T-helper 1 cell treated with Interleukin-12 subunit alpha and Interleukin-12 subunit beta and Interleukin-4 antibody, amounts not matched to agents 30 ng/mL and 1 ng/mL, for 36 hours (primary cell): ENCODE data around the gene TBX20. TPM values are rescaled to one million over a fixed set of nuclear protein-coding genes. Genes with fewer than 3 reads are reported as not detected.

Experiments used
- intact Hi-C: fragments of 100-400 bp; cut with micrococcal nuclease; formaldehyde crosslinking; loops from one replicate; pipeline ENCODE4 v1.15.1; 2024
- total RNA-seq: library from RNA; stranded (reverse); gene quantifications from 2 replicates; pipeline ENCODE4 v1.2.3, GENCODE V29; 2022

The TBX20 gene, protein sequence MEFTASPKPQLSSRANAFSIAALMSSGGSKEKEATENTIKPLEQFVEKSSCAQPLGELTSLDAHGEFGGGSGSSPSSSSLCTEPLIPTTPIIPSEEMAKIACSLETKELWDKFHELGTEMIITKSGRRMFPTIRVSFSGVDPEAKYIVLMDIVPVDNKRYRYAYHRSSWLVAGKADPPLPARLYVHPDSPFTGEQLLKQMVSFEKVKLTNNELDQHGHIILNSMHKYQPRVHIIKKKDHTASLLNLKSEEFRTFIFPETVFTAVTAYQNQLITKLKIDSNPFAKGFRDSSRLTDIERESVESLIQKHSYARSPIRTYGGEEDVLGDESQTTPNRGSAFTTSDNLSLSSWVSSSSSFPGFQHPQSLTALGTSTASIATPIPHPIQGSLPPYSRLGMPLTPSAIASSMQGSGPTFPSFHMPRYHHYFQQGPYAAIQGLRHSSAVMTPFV
- total RNA-seq: 0.22 and 0.25 TPM in 2 replicates

DNA sequence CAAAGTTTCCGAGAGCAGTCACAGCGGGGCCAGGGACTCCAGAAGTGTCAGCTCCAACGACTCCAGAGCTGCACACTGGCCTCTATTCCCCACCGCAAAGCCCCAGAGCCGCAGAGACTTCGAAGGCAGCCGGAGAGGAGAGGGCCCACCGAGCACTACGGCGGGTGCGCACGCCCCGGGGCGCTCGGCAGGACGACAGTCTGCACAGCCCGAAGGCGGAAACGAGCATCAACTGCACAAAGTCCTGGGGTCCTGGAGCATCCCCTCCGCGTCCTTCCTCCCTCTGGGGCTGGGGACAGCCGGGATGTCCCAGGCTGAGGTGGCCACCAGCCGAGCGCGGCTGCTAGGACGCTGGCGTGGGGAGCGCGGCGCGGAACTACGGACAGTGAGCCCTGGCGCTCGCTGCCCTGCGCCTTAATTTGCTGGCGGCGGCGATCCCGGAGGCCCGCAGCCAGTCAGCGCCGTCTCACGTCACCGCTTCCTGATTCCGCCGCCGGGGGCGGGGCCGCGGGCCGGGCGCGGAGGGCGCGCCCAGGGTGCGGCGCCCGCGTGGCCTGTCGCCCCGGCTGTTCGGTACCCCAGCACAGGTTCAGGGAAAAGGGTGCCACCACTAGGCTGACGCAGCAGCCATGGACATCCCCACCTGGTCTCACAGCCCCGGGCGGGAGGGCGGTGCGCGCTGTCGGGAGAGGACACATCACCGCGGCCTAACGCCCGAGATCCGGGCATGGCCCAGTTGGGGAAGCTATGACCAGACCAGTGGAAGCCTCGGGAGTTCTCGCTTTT lies at the start of gene TBX20:
Gene TBX20 (minus strand): TSS at position 391 of the 786 bp plus-strand sequence. CDS start 480 bp downstream, outside the sequence.
- intact Hi-C loops: loop anchor here (5.0 kb wide), 1 partner anchor 67 kb away; no protein-coding TSS in a partner anchor

GRCh38 chr7:35289376-35289775 lies 35.5 kb upstream of the TBX20 start:
- intact Hi-C loops: no loop called here

GRCh38 chr7:35286986-35287385 lies 33.1 kb upstream of the TBX20 start:
- intact Hi-C loops: no loop called here

DNA sequence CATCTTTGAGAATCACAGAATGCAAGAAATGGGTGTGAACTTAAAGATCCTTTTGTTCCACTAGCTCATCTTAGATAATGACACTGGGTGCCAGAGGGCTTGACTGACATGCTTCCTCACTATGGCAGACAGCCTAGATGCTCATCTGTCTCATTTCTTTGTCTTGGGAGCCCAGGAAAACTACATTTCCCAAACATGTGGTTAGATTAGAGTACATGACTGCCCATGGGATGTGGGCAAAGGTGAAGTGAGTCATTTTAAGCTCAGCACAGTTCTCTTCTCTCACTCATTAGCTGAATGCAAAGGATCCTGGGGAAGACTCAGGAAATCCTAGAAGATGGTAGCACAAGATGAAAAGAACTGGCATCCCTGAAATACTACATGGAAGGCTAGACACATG lies 32.5 kb upstream of the TBX20 start:
- intact Hi-C loops: no loop called here

GRCh38 chr7:35285799-35286198 lies 31.9 kb upstream of the TBX20 start:
- intact Hi-C loops: no loop called here

- intact Hi-C loops: no loop called here
Observed at GRCh38 chr7:35280902-35281301, 27.0 kb upstream of the TBX20 start.

DNA sequence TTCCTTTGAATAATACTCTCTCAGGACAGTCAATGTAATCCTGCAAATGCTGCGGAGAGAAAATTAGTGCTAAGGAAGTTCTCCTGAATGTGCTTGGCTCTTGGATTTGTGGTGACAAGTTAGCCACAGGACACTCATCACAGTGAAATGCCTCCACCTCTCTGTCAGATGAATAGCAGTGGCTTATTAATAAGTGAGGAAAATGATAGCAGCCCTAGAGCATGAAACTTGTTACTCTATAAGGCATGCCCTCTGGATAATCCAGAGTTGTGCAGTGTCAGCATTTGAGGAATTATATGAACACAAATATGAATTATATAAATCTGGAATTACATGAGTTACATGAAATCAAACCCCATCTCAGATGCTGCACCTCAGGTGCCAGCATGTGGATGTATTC lies 23.5 kb upstream of the TBX20 start:
- intact Hi-C loops: no loop called here

DNA sequence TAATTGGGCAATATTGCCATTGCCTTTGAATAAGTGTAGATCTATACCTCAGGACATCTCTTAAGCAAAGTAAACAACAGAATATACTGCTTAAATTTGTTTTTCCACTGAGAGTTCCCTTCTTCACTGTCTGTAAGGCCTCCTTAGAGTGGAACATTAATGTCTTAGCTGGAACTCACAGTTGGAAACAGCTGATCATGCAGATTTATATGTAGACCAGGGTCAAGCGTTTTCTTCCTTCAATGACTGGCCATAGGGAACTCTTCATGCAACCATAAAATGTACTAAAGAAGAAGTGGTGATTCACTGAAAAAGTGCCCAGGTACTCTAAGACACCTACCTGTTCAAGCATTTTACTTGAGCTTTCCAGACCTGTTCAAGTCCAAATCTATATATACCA lies 18.3 kb upstream of the TBX20 start:
- intact Hi-C loops: no loop called here

DNA sequence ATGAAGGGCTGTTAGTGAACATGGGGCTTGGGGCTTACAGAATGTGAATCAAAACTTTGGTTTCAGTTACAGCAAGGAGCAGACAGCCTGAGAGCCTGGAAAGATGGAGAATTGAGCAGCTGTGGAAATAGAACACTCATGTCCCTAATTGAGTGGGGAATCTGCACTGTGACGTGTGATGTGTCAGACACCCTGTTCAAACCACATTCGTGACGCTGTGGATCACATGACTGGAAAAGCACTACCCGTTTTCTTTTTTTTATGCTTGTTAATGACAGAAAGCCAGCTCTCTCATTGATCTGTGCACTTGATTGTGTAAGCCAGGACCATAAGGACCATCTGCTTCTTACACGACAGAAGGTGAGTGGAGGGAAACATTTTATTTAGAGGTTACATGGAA lies 15.1 kb upstream of the TBX20 start:
- intact Hi-C loops: no loop called here

DNA sequence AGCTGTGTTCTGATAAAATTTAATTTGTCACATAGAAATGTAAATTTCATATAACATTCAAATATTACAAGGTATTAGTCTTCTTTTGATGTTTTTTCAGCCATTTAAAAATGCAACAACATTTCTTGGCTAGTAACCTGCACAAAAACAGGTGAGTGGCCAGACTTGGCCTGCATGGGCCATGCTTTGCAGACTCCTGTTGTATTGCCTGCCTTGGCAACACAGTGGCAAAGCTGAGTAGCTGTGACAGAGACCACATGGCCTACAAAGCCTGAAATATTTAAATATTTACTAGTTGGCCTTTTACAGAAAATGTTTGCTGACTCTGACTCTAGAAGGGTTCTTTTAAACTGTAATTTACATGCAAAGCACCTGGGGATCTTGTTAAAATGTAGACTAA lies 13.5 kb upstream of the TBX20 start:
- intact Hi-C loops: no loop called here

- intact Hi-C loops: no loop called here
Observed at GRCh38 chr7:35263396-35263795, 9.5 kb upstream of the TBX20 start.

GRCh38 chr7:35261476-35262285 lies 7.8 kb upstream of the TBX20 start:
- intact Hi-C loops: no loop called here

GRCh38 chr7:35261041-35261440 lies 7.1 kb upstream of the TBX20 start:
- intact Hi-C loops: no loop called here

GRCh38 chr7:35260246-35260645 lies 6.3 kb upstream of the TBX20 start:
- intact Hi-C loops: no loop called here

DNA sequence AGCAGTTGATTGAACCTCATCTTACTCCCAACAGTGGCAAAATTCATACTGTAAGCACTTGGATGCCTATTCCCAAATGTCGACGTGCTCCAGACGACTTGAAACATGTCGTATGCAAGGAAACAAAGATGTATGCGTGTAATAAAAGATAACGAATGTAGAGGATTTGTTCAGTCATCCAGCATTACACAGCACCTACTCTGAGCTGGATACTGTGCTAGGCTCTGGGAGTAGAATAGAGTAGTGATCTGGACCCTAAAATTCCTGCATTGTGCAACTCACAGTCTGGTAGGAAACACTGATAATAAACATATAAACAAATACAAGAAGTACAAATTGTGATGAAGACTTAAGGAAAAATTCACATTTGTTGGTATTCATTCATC lies 5.6 kb upstream of the TBX20 start:
- intact Hi-C loops: no loop called here

DNA sequence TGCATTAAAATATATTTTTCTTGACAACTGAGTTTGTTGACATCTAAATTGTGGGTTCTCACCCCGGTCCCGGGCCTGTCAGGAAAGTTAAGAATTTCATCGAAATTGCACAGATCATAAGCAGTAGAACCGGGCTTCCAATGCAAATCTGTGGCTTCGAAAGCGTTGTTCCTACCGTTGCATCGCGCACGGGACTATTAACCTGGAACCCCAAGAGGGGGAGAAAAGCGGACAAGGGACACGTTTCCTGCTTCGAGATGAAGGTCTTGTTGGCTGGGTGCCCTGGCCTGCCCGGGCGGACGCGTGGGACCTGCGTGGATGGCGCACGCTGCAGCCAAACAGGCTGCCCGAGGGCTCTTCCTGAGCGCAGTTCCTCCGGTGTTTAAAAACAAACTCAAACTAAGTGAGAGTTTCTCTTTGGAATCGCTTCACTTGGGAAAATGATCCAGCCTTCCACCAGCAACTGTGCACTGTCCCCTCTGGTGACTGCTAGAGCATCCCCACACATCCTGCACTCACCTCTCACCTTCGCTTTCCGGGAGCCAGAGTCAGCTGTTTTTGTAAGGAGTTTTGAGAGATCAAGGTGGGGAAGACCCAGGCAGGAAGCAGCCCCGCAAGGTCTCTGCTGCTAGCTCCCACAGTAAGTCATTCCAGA lies 5.1 kb upstream of the TBX20 start:
- intact Hi-C loops: no loop called here

- intact Hi-C loops: no loop called here
Observed at GRCh38 chr7:35258125-35258867, 4.4 kb upstream of the TBX20 start.

DNA sequence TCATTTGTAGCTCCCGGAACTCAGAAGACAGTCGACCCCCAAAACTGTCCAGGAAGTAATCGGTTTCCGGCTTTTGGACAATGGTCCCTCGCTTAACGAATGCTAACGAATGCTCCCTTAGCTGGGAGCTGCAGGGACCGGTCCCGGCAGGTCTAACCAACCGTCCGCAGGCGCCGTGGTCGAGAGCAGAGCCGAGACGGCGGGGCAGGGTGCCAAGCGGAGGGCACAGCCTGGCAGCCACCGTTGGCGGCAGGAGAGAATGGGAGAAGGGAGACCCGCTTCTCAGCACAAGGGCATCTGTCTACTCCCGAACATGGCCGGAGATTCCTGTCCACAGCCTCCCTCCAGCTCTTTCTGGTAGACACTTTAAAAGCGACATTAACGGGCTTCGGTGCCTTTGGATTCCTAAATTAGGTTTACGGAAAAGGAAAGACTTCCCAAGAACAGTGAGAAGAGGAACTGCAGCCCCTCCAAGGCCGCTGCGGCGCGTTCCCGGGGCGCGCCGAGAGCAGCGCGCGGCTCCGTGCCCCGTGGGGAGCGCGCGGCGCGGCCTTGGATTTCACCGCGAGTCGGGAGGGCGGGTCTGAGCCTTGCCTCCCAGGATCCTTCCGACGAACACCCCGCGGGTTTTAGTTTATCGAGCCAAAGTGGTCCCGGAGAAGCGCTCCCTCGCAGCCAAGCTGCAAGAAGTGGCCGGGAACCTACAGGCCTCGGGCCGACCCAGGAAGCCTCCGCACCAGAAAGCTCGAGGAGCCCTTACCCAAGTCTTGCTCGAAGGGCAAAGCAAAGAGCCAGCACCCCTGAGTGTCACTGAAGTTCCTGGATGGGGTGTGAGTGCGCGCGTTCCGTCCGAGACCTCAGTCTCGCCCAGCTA lies 3.6 kb upstream of the TBX20 start:
- intact Hi-C loops: no loop called here
